GM21447 (cell line): ENCODE data around the gene NAV2.

Experiments used
- ATAC-seq: cut with Tn5 transposase; IDR thresholded peaks from one replicate; pipeline ENCODE4 v1.9.1; 2021; ENCODE audit not compliant: unreplicated experiment

NAV2 gene

GRCh38 chr11:20097319-20098221 lies 384.9 kb downstream of the NAV2 start:
- no peak for ATAC-seq

- ATAC-seq = no peak
These were observed 386.9 kb downstream of the NAV2 start for GRCh38 chr11:20099527-20099926.

- ATAC-seq = no peak
These were observed 389.8 kb downstream of the NAV2 start for GRCh38 chr11:20102397-20102796.

- ATAC-seq = no peak
These were observed 390.6 kb downstream of the NAV2 start for GRCh38 chr11:20103281-20103680.

- ATAC-seq = no peak
These were observed 392.8 kb downstream of the NAV2 start for GRCh38 chr11:20105427-20105826.

GRCh38 chr11:20109731-20110445 lies 397.3 kb downstream of the NAV2 start:
- ATAC-seq = no peak

- ATAC-seq = peak; percentile 87
These were observed 398.5 kb downstream of the NAV2 start for GRCh38 chr11:20110908-20111669.

GRCh38 chr11:20111871-20112270 lies 399.2 kb downstream of the NAV2 start:
- no peak for ATAC-seq

- ATAC-seq = no peak
These were observed 399.9 kb downstream of the NAV2 start for GRCh38 chr11:20112291-20113148.

GRCh38 chr11:20113149-20113438 lies 400.5 kb downstream of the NAV2 start:
- ATAC-seq = no peak

- ATAC-seq = no peak
These were observed 402.0 kb downstream of the NAV2 start for GRCh38 chr11:20114588-20114987.

- ATAC-seq = no peak
These were observed 404.2 kb downstream of the NAV2 start for GRCh38 chr11:20116825-20117224.

GRCh38 chr11:20117291-20117690 lies 404.7 kb downstream of the NAV2 start:
- no peak for ATAC-seq

GRCh38 chr11:20118209-20118608 lies 405.6 kb downstream of the NAV2 start:
- no peak for ATAC-seq

- no peak for ATAC-seq
These were observed 406.7 kb downstream of the NAV2 start for GRCh38 chr11:20119315-20119714.

- no peak for ATAC-seq
These were observed 407.7 kb downstream of the NAV2 start for GRCh38 chr11:20120134-20120925.

GRCh38 chr11:20122131-20122530 lies 409.5 kb downstream of the NAV2 start:
- no peak for ATAC-seq

GRCh38 chr11:20125927-20126326 lies 413.3 kb downstream of the NAV2 start:
- ATAC-seq = no peak

GRCh38 chr11:20126724-20127123 lies 414.1 kb downstream of the NAV2 start:
- ATAC-seq = no peak
